AG04450 (cell line): ENCODE data around the gene CCNB1. TPM values are rescaled to one million over a fixed set of nuclear protein-coding genes. Genes with fewer than 3 reads are reported as not detected.
"Not testable (repeated sequence)": the region's sequence is repeated elsewhere in the genome, so short reads cannot be mapped to it uniquely, and the experiment has no call there.

ENCODE experiments used
- CTCF ChIA-PET: fragments of 300-600, 350-600 bp; formaldehyde crosslinking; extraction: SDS; loops from one replicate; lab custom pipeline; 2022; ENCODE audit warnings: antibody characterized with exemption, inconsistent platforms; lab: Charles Lee
- POLR2A ChIA-PET: fragments of 350-600 bp; formaldehyde crosslinking; extraction: SDS; loops from one replicate; lab custom pipeline; 2021; ENCODE audit warnings: antibody characterized with exemption, inconsistent platforms; lab: Yijun Ruan, JAX
- DNase-seq: peaks from one replicate; pipeline ENCODE4 v3.0.0-alpha.2; 2011; ENCODE audit warnings: low read depth, low spot score
- H3K27ac ChIP-seq: one replicate; pipeline ENCODE4 v1.5.1; 2012; ENCODE audit warnings: low read depth, low read length, control low read depth
- H3K27me3 ChIP-seq: one replicate; pipeline ENCODE4 v1.6.0; 2012; ENCODE audit warnings: low read length; ENCODE audit not compliant: control insufficient read depth, insufficient read depth
- H3K4me3 ChIP-seq: 2 replicates; pipeline ENCODE4 v1.5.1; 2011; ENCODE audit warnings: mild to moderate bottlenecking, low read depth, low read length, control low read depth
- H3K9me3 ChIP-seq: 2 replicates; pipeline ENCODE4 v1.5.1; 2012; ENCODE audit warnings: low read length; ENCODE audit not compliant: control insufficient read depth, insufficient read depth
- polyA plus RNA-seq: library from polyadenylated mRNA; depleted of rRNA; stranded (reverse); fragments of >200 nt; gene quantifications from 2 replicates; pipeline ENCODE4 v1.2.3, GENCODE V29; 2011
- TF ChIP-seq, protein P1 (sequence below): IDR thresholded peaks from 2 replicates; pipeline ENCODE4 v1.5.1; 2011; ENCODE audit warnings: low read depth, low read length, control low read depth, inconsistent platforms

Gene CCNB1
- polyA plus RNA-seq, 1 experiment, result 58.0 TPM

DNA sequence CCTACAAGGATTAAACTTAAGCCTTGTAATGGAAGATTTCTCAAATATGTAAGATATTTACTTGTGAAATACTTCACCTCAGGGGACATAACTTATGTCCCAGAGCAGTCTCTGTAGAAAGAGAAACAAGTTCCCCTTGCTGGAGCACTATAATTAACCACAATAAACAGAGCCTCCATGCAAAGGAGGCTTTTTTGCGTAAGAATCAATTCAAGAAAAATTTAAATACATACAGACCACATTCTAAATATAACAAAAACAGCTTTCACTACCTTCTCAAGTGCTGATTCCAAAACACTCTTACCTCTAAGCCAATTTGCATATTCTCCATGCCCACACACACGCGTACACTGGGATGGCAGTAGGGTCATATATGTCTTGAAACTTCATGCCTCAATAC lies 30.7 kb upstream of the CCNB1 start:
- POLR2A ChIA-PET, result no interaction called here
- Histone ChIP-seq H3K27ac (no peak overlapping the region), H3K27me3 (no peaks in the 10 kb centered on the region), H3K4me3 (no peak overlapping the region), H3K9me3 (peaks cover 2% of the 10 kb centered on the region; the same call in 1 of the 2 replicates)
- no peak for DNase-seq
- TF ChIP-seq, protein P1, sequence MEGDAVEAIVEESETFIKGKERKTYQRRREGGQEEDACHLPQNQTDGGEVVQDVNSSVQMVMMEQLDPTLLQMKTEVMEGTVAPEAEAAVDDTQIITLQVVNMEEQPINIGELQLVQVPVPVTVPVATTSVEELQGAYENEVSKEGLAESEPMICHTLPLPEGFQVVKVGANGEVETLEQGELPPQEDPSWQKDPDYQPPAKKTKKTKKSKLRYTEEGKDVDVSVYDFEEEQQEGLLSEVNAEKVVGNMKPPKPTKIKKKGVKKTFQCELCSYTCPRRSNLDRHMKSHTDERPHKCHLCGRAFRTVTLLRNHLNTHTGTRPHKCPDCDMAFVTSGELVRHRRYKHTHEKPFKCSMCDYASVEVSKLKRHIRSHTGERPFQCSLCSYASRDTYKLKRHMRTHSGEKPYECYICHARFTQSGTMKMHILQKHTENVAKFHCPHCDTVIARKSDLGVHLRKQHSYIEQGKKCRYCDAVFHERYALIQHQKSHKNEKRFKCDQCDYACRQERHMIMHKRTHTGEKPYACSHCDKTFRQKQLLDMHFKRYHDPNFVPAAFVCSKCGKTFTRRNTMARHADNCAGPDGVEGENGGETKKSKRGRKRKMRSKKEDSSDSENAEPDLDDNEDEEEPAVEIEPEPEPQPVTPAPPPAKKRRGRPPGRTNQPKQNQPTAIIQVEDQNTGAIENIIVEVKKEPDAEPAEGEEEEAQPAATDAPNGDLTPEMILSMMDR, result no peak
- CTCF ChIA-PET, result no interaction called here

GRCh38 chr5:69137208-69137607 lies 29.7 kb upstream of the CCNB1 start:
- POLR2A ChIA-PET, H3K9me3 ChIP-seq, DNase-seq, H3K27ac ChIP-seq, H3K4me3 ChIP-seq, H3K27me3 ChIP-seq: not testable (repeated sequence)
- CTCF ChIA-PET, result interaction anchor here (0.8 kb wide), 1 partner anchor 44 kb away, joined by 3 read pairs; the partner anchor contains the start of gene SLC30A5

GRCh38 chr5:69137807-69138206 lies 29.1 kb upstream of the CCNB1 start:
- Histone ChIP-seq H3K27me3 (no peaks in the 10 kb centered on the region), H3K4me3 (no peak overlapping the region), H3K9me3 (peaks cover 2% of the 10 kb centered on the region; the same call in 1 of the 2 replicates), H3K27ac (no peak overlapping the region)
- TF ChIP-seq, protein P1, result no peak
- DNase-seq, result no peak
- POLR2A ChIA-PET, result no interaction called here
- CTCF ChIA-PET, result no interaction called here

DNA sequence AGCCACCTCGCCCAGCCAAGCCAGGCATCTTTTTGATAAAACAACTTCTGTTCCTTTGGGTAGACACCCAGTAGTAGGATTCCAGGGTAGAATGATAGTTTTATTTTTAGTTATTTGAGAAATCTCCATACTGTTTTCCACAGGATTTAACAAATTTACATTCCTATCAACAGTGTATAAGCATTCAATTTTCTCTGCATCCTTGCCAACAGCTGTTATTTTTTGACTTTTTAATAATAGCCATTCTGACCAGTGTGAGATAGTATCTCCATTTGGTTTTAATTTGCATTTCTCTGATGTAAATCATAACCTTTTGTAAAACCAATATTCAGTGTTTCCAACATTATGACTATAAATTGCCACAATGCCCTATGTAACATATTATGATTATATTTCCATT lies 28.2 kb upstream of the CCNB1 start:
- Histone ChIP-seq H3K27ac (no peak overlapping the region), H3K9me3 (peaks cover 2% of the 10 kb centered on the region; the same call in 1 of the 2 replicates), H3K4me3 (no peak overlapping the region), H3K27me3 (no peaks in the 10 kb centered on the region)
- DNase-seq, result no peak
- TF ChIP-seq, protein P1, result no peak
- POLR2A ChIA-PET, result no interaction called here
- CTCF ChIA-PET, result interaction anchor here (0.6 kb wide), 1 partner anchor 19 kb away, joined by 3 read pairs; no protein-coding TSS in a partner anchor

DNA sequence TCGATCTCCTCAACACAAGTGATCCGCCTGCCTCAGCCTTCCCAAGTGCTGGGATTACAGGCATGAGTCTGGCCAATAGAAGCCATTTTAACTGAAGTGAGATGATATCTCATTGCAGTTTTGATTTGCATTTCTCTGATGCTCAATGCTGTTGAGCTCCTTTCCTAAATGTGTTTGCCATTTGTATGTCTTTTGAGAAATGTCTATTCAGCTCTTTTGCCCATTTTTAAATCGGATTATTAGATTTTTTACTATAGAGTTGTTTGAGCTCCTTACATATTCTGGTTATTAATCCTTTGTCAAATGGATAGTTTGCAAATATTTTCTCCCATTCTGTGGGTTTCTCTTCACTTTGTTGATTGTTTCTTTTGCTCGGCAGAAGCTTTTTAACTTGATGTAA lies 26.7 kb upstream of the CCNB1 start:
- POLR2A ChIA-PET, H3K4me3 ChIP-seq, H3K9me3 ChIP-seq, H3K27me3 ChIP-seq, CTCF ChIA-PET, H3K27ac ChIP-seq, DNase-seq: not testable (repeated sequence)

GRCh38 chr5:69140827-69141226 lies 26.1 kb upstream of the CCNB1 start:
- TF ChIP-seq, protein P1, result no peak
- POLR2A ChIA-PET, result no interaction called here
- CTCF ChIA-PET, result no interaction called here
- Histone ChIP-seq H3K27me3 (no peaks in the 10 kb centered on the region), H3K27ac (no peak overlapping the region), H3K9me3 (no peaks in the 10 kb centered on the region; the same call in 1 of the 2 replicates), H3K4me3 (no peak overlapping the region)
- no peak for DNase-seq

- H3K4me3 ChIP-seq, DNase-seq, H3K27me3 ChIP-seq, POLR2A ChIA-PET, H3K9me3 ChIP-seq, CTCF ChIA-PET: not testable (repeated sequence)
- peak overlapping the region; percentile 11 for H3K27ac ChIP-seq
Measured at GRCh38 chr5:69148576-69148975, 18.4 kb upstream of the CCNB1 start.
